ENCODE measurements around the gene SLC25A5.

DNA sequence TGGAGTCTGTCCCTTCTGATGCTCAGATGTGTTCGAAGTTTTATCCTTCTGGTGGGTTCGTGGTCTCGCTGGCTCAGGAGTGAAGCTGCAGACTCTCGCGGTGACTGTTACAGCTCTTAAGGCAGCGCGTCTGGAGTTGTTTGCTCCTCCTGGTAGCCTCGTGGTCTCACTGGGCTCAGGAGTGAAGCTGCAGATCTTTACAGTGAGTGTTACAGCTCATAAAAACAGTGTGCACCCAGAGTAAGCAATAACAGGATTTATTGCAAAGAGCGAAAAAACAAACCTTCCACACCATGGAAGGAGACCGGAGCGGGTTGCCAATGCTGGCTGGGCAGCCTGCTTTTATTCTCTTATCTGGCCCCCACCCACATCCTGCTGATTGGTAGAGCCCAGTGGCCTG is 18.5 kb downstream of the SLC25A5 start:
- TF ChIP-seq CTCF (IDR thresholded peaks at IDR 0.05) (no peak), POLR2A (IDR thresholded peaks at IDR 0.05) (no peak)
